WTC11 (cell line): ENCODE results near the gene MFSD11. TPM values are rescaled to one million over a fixed set of nuclear protein-coding genes. Genes with fewer than 3 reads are reported as not detected.
A peak's percentile ranks its signal among the peaks of the same experiment; 100 is the strongest.

Experiments used
- ATAC-seq: fragments of 200-7000 bp; cut with Tn5 transposase; 2 replicates; pipeline ENCODE4 v1.10.0; 2021; ENCODE audit warnings: mild to moderate bottlenecking, moderate library complexity
- CTCF ChIA-PET: fragments of 300-600 bp; sonication (Branson Sonifier 250); formaldehyde crosslinking; loops from one replicate; lab custom pipeline; 2021; ENCODE audit warnings: antibody characterized with exemption; lab: Charles Lee
- POLR2A ChIA-PET: fragments of 350-600 bp; sonication (Branson Sonifier 250); formaldehyde crosslinking; loops from one replicate; lab custom pipeline; 2021; ENCODE audit warnings: antibody characterized with exemption; lab: Charles Lee
- DNase-seq: peaks from one replicate; pipeline ENCODE4 v3.0.0; 2021; ENCODE audit warnings: low spot score
- H3K27ac Mint-ChIP-seq: 2 replicates; pipeline ENCODE4 v1.8.0; 2021; ENCODE audit warnings: mixed read lengths
- H3K27me3 Mint-ChIP-seq: 2 replicates; pipeline ENCODE4 v1.8.0; 2021; ENCODE audit warnings: low read depth, mild to moderate bottlenecking, moderate library complexity, mixed read lengths
- H3K36me3 Mint-ChIP-seq: 2 replicates; pipeline ENCODE4 v1.8.0; 2021; ENCODE audit warnings: mixed read lengths
- H3K4me1 Mint-ChIP-seq: 2 replicates; pipeline ENCODE4 v1.8.0; 2022; ENCODE audit warnings: mixed read lengths
- H3K4me3 Mint-ChIP-seq: 2 replicates; pipeline ENCODE4 v1.8.0; 2021; ENCODE audit warnings: mild to moderate bottlenecking, moderate library complexity, mixed read lengths
- H3K9me3 Mint-ChIP-seq: 2 replicates; pipeline ENCODE4 v1.8.0; 2021; ENCODE audit warnings: mixed read lengths
- ARID4B ChIP-seq: sonication (generic); formaldehyde crosslinking; IDR thresholded peaks from 2 replicates; pipeline ENCODE4 v1.8.0; 2023; ENCODE audit warnings: missing genetic modification reagents, mild to moderate bottlenecking, borderline replicate concordance
- ATF6 ChIP-seq: sonication (generic); formaldehyde crosslinking; IDR thresholded peaks from 2 replicates; pipeline ENCODE4 v1.8.1; 2023; ENCODE audit warnings: mild to moderate bottlenecking, missing genetic modification reagents
- CDX4 ChIP-seq: fragments of 250-450 bp; sonication (Bioruptor Pico); IDR thresholded peaks from 2 replicates; pipeline ENCODE4 v1.9.0; 2021; ENCODE audit warnings: moderate library complexity, mild to moderate bottlenecking, inconsistent platforms, borderline replicate concordance
- ESRRA ChIP-seq: sonication (generic); formaldehyde crosslinking; IDR thresholded peaks from 2 replicates; pipeline ENCODE4 v1.8.1; 2022; ENCODE audit warnings: mild to moderate bottlenecking, missing genetic modification reagents, borderline replicate concordance
- FOXK1 ChIP-seq: sonication (generic); formaldehyde crosslinking; IDR thresholded peaks from 2 replicates; pipeline ENCODE4 v1.8.0; 2022; ENCODE audit warnings: mild to moderate bottlenecking, moderate library complexity, missing genetic modification reagents
- FOXP1 ChIP-seq: sonication (generic); formaldehyde crosslinking; IDR thresholded peaks from 2 replicates; pipeline ENCODE4 v1.8.0; 2022; ENCODE audit warnings: missing genetic modification reagents, mild to moderate bottlenecking, moderate library complexity, borderline replicate concordance
- GABPB1 ChIP-seq: sonication (generic); formaldehyde crosslinking; IDR thresholded peaks from 2 replicates; pipeline ENCODE4 v1.8.1; 2023; ENCODE audit warnings: mild to moderate bottlenecking, missing genetic modification reagents
- HMGXB4 ChIP-seq: sonication (generic); formaldehyde crosslinking; IDR thresholded peaks from 2 replicates; pipeline ENCODE4 v1.8.1; 2023; ENCODE audit warnings: mild to moderate bottlenecking, moderate library complexity, missing genetic modification reagents
- MYBL2 ChIP-seq: sonication (generic); formaldehyde crosslinking; IDR thresholded peaks from 2 replicates; pipeline ENCODE4 v1.8.1; 2023; ENCODE audit warnings: mild to moderate bottlenecking, moderate library complexity, missing genetic modification reagents
- NFE2L1 ChIP-seq: sonication (generic); formaldehyde crosslinking; IDR thresholded peaks from 2 replicates; pipeline ENCODE4 v1.8.1; 2023; ENCODE audit warnings: missing genetic modification reagents
- PREB ChIP-seq: sonication (generic); formaldehyde crosslinking; IDR thresholded peaks from 2 replicates; pipeline ENCODE4 v1.8.1; 2022; ENCODE audit warnings: mild to moderate bottlenecking, missing genetic modification reagents, moderate library complexity, borderline replicate concordance
- PRRX2 ChIP-seq: fragments of 250-450 bp; sonication (Bioruptor Pico); IDR thresholded peaks from 2 replicates; pipeline ENCODE4 v1.8.0; 2021; ENCODE audit warnings: mild to moderate bottlenecking
- RELA ChIP-seq: sonication (generic); formaldehyde crosslinking; IDR thresholded peaks from 2 replicates; pipeline ENCODE4 v1.8.1; 2022; ENCODE audit warnings: missing genetic modification reagents, mild to moderate bottlenecking, borderline replicate concordance
- RORB ChIP-seq: fragments of 250-450 bp; sonication (Bioruptor Pico); IDR thresholded peaks from 2 replicates; pipeline ENCODE4 v1.9.0; 2021; ENCODE audit warnings: mild to moderate bottlenecking
- SMAD3 ChIP-seq: sonication (generic); formaldehyde crosslinking; IDR thresholded peaks from 2 replicates; pipeline ENCODE4 v1.8.0; 2022; ENCODE audit warnings: missing genetic modification reagents, mild to moderate bottlenecking, borderline replicate concordance
- ZNF219 ChIP-seq: sonication (generic); formaldehyde crosslinking; IDR thresholded peaks from 2 replicates; pipeline ENCODE4 v1.8.0; 2023; ENCODE audit warnings: missing genetic modification reagents, mild to moderate bottlenecking, borderline replicate concordance
- ZNF232 ChIP-seq: sonication (generic); formaldehyde crosslinking; IDR thresholded peaks from 2 replicates; pipeline ENCODE4 v1.8.0; 2022; ENCODE audit warnings: mild to moderate bottlenecking, missing genetic modification reagents
- ZNF263 ChIP-seq: sonication (generic); formaldehyde crosslinking; IDR thresholded peaks from 2 replicates; pipeline ENCODE4 v1.8.1; 2022; ENCODE audit warnings: low read depth, mild to moderate bottlenecking, moderate library complexity, missing genetic modification reagents
- ZNF317 ChIP-seq: sonication (generic); formaldehyde crosslinking; IDR thresholded peaks from 2 replicates; pipeline ENCODE4 v1.8.1; 2023; ENCODE audit warnings: low read depth, mild to moderate bottlenecking, moderate library complexity, missing genetic modification reagents, borderline replicate concordance
- ZNF416 ChIP-seq: fragments of 250-450 bp; sonication (Bioruptor Pico); IDR thresholded peaks from 2 replicates; pipeline ENCODE4 v1.9.0; 2021; ENCODE audit warnings: mild to moderate bottlenecking, inconsistent platforms
- total RNA-seq: library from RNA; stranded (reverse); gene quantifications from 3 replicates; pipeline ENCODE4 v1.2.3, GENCODE V29; 2021

The MFSD11 gene
- total RNA-seq, 1 experiment from 2014 or later, result 16.6 TPM

GRCh38 chr17:76735006-76735405, 2.9 kb upstream of the MFSD11 start:
- Mint-ChIP-seq H3K27ac (peak overlapping the region; percentile 98), H3K4me3 (peak overlapping the region; percentile 99), H3K4me1 (peaks cover 42% of the 10 kb centered on the region), H3K9me3 (no peaks in the 10 kb centered on the region), H3K27me3 (no peaks in the 10 kb centered on the region), H3K36me3 (peaks cover 47% of the 10 kb centered on the region)
- ChIA-PET CTCF (no interaction called here), POLR2A (no interaction called here)
- DNase-seq (no peak), ATAC-seq (no peak)
- TF ChIP-seq ZNF219 (CRISPR knock-in tag) (no peak), NFE2L1 (CRISPR knock-in tag) (no peak), PRRX2 (CRISPR knock-in tag) (no peak), HMGXB4 (CRISPR knock-in tag) (no peak), CDX4 (CRISPR knock-in tag) (no peak), RORB (no peak; the same call in 1 of the 2 replicates), MYBL2 (no peak), ZNF416 (no peak), ATF6 (CRISPR knock-in tag) (no peak), FOXP1 (no peak), ESRRA (CRISPR knock-in tag) (no peak), RELA (CRISPR knock-in tag) (no peak), SMAD3 (CRISPR knock-in tag) (no peak), PREB (CRISPR knock-in tag) (no peak), GABPB1 (CRISPR knock-in tag) (no peak), ARID4B (CRISPR knock-in tag) (no peak), ZNF317 (CRISPR knock-in tag) (no peak), FOXK1 (no peak), ZNF263 (CRISPR knock-in tag) (no peak), ZNF232 (CRISPR knock-in tag) (no peak)
